ENCODE measurements around the gene ATP1A4.

DNA sequence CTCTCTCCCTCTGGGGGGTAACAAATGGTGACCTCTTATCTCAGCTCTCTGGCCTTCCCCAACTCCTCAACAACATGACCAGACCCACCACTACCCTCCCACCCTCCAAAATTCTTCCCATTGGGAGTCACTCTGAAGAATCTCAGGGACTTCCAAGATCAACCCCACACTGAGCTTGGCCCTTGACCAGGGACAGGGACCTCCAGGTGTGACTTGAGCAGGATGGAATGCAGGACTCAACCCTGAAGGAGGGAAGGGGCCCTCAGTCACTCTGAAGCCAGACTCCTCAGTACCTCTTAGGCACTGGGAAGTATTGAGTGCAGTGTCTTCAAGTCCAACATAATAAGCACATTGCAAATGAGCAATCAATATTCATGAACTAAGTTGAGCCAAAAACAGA is 40.8 kb downstream of the ATP1A4 start:
- TF ChIP-seq POLR2AphosphoS5 (IDR thresholded peaks at IDR 0.05; ENCODE audit: low read depth, low read length) = no peak
- TF ChIP-seq SIN3A (IDR thresholded peaks at IDR 0.05; ENCODE audit: borderline replicate concordance, insufficient read depth, low read length) = no peak
- TF ChIP-seq TAF1 (IDR thresholded peaks at IDR 0.05; ENCODE audit: borderline replicate concordance, insufficient read depth, low read length) = no peak
